ENCODE data around the gene MPP4.

MPP4 gene

GRCh38 chr2:201661366-201661765 lies 37.1 kb downstream of the MPP4 start:
- no peak for TF ChIP-seq CTCF (IDR thresholded peaks at IDR 0.05; ENCODE audit: insufficient read depth, low read depth, low read length, missing control alignments)
- H3K4me3 ChIP-seq (ENCODE audit: low read length): no peak overlapping the region
- no peak for DNase-seq (ENCODE audit: low read depth)

- TF ChIP-seq CTCF (IDR thresholded peaks at IDR 0.05; ENCODE audit: insufficient read depth, low read depth, low read length, missing control alignments): no peak
- no peak overlapping the region for H3K4me3 ChIP-seq (ENCODE audit: low read length)
- peak; percentile 34 for DNase-seq (ENCODE audit: low read depth)
These were observed 38.0 kb downstream of the MPP4 start for GRCh38 chr2:201660293-201660895.

- H3K4me3 ChIP-seq (ENCODE audit: low read length): no peak overlapping the region
- no peak for TF ChIP-seq CTCF (IDR thresholded peaks at IDR 0.05; ENCODE audit: insufficient read depth, low read depth, low read length, missing control alignments)
- no peak for DNase-seq (ENCODE audit: low read depth)
These were observed 41.7 kb downstream of the MPP4 start for GRCh38 chr2:201656740-201657139.

- H3K4me3 ChIP-seq (ENCODE audit: low read length): no peak overlapping the region
- no peak for DNase-seq (ENCODE audit: low read depth)
- TF ChIP-seq CTCF (IDR thresholded peaks at IDR 0.05; ENCODE audit: insufficient read depth, low read depth, low read length, missing control alignments): no peak
These were observed 42.3 kb downstream of the MPP4 start for GRCh38 chr2:201656102-201656501.

- DNase-seq (ENCODE audit: low read depth): no peak
- TF ChIP-seq CTCF (IDR thresholded peaks at IDR 0.05; ENCODE audit: insufficient read depth, low read depth, low read length, missing control alignments): no peak
- no peak overlapping the region for H3K4me3 ChIP-seq (ENCODE audit: low read length)
These were observed 43.6 kb downstream of the MPP4 start for GRCh38 chr2:201654616-201655384.

- DNase-seq (ENCODE audit: low read depth): no peak
- no peak for TF ChIP-seq CTCF (IDR thresholded peaks at IDR 0.05; ENCODE audit: insufficient read depth, low read depth, low read length, missing control alignments)
- H3K4me3 ChIP-seq (ENCODE audit: low read length): no peak overlapping the region
These were observed 45.2 kb downstream of the MPP4 start for GRCh38 chr2:201653221-201653620.

- H3K4me3 ChIP-seq (ENCODE audit: low read length): no peak overlapping the region
- DNase-seq (ENCODE audit: low read depth): no peak
- TF ChIP-seq CTCF (IDR thresholded peaks at IDR 0.05; ENCODE audit: insufficient read depth, low read depth, low read length, missing control alignments): no peak
These were observed 49.0 kb downstream of the MPP4 start for GRCh38 chr2:201649442-201649841.

Measured in epithelial cell of esophagus (primary cell).